Nephron progenitor cell (in vitro differentiated cells): ENCODE measurements around the gene MGRN1.

Source experiments
- DNase-seq: peaks from one replicate; pipeline ENCODE4 v3.0.0; 2021
- H3K27ac Mint-ChIP-seq: 2 replicates; pipeline ENCODE4 v1.8.0; 2021; ENCODE audit warnings: mild to moderate bottlenecking, moderate library complexity, mixed read lengths
- H3K27me3 Mint-ChIP-seq: 2 replicates; pipeline ENCODE4 v1.8.0; 2021; ENCODE audit warnings: mild to moderate bottlenecking, low read depth, mixed read lengths; ENCODE audit not compliant: poor library complexity
- H3K36me3 Mint-ChIP-seq: 2 replicates; pipeline ENCODE4 v1.8.0; 2021; ENCODE audit warnings: low read depth, mixed read lengths
- H3K4me1 Mint-ChIP-seq: 2 replicates; pipeline ENCODE4 v1.8.0; 2021; ENCODE audit warnings: mixed read lengths
- H3K4me3 Mint-ChIP-seq: 2 replicates; pipeline ENCODE4 v1.8.0; 2021; ENCODE audit warnings: mild to moderate bottlenecking, moderate library complexity, mixed read lengths
- H3K9me3 Mint-ChIP-seq: 2 replicates; pipeline ENCODE4 v1.8.0; 2021; ENCODE audit warnings: mild to moderate bottlenecking, moderate library complexity, mixed read lengths
- TF ChIP-seq, protein P1 (sequence below): fragments of 200-600 bp; sonication (generic); IDR thresholded peaks from 2 replicates; pipeline ENCODE4 v1.5.0; 2021; ENCODE audit warnings: antibody characterized with exemption

Gene MGRN1

DNA sequence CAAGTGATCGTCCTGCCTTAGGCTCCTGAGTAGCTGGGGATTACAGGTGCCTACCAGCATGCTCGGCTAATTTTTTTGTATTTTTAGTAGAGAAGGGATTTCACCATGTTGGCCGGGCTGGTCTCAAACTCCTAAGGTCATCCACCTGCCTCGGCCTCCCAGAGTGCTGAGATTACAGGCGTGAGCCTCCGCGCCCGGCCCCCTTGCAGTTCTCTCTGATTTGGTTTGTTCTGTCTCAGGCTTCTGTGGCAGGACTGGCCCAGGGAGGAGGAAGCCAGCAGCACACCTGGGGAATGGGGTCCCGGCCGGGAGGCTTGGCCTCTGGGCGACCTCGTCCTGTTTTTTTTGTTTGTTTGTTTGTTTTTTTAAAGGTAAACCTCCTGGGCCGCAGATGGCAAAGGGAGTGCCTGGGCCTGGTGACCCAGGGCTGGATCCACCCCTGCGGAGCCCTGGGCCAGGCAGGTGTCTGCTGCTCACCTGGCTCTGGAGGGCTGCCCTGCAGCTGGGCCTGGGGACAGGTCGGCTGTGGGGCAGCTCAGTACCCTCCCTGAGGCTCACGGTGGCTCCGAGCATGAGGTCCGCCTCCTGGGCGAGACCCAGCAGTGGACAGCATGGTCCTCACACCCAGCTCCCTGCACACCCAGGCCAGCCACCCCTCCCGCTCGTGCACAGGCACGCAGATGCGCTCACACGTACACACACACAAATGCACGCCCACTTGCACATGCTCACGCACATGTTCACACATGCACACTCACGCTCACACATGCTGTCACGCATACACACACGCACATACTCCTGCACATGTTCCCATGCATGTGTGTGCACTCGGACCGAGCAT, 65.5 kb downstream of the MGRN1 start:
- no peak for DNase-seq
- no peak overlapping the region for H3K4me3 Mint-ChIP-seq

DNA sequence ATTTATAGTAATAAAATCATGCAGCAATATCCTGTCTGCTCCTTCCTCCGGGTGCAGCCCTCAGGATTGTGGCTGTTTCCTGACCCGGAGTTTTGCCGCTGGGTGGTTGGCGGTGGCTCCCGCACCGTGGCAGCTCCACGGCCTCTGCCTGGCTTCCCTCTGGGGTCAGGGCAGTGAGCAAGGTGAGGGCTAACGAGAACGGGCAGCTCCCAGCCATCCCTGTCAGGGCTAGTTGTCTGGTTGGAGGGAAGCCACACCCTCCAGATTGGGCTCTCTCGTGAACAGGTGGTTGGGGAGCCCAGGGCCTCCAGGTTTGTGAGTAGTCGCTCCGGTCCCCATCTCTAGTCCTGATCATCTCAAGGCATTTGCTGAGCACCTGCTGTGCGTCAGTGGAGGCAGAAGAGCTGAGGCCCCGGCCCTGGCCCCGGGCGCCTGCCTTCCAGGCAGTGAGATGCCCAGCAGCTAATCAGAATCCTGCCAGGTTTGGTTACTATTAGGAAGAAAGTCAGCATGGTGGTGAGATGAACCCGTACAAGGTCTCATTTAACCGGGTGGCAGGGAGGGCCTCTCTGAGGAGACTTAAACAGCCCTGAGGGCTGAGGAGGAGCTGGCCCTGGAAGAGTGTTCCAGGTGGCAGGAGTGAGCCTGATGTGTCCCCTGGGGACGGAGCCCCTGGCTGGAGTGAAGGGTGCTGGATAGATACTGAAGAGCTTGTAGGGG, 66.5 kb downstream of the MGRN1 start:
- H3K27me3 Mint-ChIP-seq = no peaks in the 10 kb centered on the region
- no peaks in the 10 kb centered on the region for H3K9me3 Mint-ChIP-seq
- peaks cover 7% of the 10 kb centered on the region for H3K36me3 Mint-ChIP-seq
- H3K27ac Mint-ChIP-seq = peak overlapping the region; percentile 73
- H3K4me1 Mint-ChIP-seq = peaks cover 31% of the 10 kb centered on the region
- TF ChIP-seq, protein P1, sequence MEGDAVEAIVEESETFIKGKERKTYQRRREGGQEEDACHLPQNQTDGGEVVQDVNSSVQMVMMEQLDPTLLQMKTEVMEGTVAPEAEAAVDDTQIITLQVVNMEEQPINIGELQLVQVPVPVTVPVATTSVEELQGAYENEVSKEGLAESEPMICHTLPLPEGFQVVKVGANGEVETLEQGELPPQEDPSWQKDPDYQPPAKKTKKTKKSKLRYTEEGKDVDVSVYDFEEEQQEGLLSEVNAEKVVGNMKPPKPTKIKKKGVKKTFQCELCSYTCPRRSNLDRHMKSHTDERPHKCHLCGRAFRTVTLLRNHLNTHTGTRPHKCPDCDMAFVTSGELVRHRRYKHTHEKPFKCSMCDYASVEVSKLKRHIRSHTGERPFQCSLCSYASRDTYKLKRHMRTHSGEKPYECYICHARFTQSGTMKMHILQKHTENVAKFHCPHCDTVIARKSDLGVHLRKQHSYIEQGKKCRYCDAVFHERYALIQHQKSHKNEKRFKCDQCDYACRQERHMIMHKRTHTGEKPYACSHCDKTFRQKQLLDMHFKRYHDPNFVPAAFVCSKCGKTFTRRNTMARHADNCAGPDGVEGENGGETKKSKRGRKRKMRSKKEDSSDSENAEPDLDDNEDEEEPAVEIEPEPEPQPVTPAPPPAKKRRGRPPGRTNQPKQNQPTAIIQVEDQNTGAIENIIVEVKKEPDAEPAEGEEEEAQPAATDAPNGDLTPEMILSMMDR = no peak
- DNase-seq = no peak
- peak overlapping the region; percentile 28 for H3K4me3 Mint-ChIP-seq

More for the DNA sequence above, 65.5 kb downstream of the MGRN1 start:
- TF ChIP-seq, protein P1 = no peak
- Mint-ChIP-seq H3K36me3 (peaks cover 5% of the 10 kb centered on the region), H3K27ac (peak overlapping the region; percentile 72), H3K9me3 (no peaks in the 10 kb centered on the region), H3K4me1 (peaks cover 21% of the 10 kb centered on the region), H3K27me3 (no peaks in the 10 kb centered on the region)

DNA sequence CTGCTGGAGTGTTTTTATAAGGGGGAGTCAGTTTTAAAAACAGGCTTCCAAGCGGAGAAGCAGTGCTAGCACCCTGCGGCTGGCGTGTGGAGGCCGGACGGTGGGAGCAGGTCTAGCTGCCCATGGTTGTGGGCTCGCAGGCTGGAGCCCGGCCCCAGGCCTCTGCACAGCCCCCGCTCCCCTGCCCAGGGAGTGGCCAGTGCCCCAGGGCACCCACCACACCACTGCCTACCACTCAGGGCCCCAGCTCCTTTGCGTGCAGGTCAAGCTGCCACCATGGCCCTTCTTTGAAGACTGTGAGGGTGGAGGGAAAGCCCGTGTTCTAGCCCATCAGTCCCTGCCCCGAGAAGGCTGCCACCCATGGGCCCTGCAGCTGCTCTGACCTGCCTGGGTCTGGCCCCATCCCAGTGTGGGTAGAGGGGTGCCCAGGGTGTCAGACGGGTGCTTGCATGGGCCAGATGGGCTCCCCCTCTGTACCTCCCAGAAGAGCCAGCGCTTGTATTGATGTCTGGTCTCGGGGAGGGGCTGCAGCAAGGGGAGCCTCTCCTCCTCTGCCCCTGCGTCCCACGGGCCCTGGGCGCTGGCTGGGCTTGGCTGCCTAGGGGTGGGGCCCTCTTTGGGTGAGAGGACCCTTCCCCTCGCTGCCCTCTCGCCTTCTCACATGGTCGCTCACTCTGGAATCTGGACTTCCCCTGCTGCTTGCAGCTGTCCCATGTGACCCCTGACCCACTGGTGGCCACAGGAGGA, 67.2 kb downstream of the MGRN1 start:
- H3K27ac Mint-ChIP-seq = peak overlapping the region; percentile 73
- no peaks in the 10 kb centered on the region for H3K27me3 Mint-ChIP-seq
- TF ChIP-seq, protein P1 = no peak
- H3K36me3 Mint-ChIP-seq = peaks cover 7% of the 10 kb centered on the region
- peaks cover 38% of the 10 kb centered on the region for H3K4me1 Mint-ChIP-seq
- H3K4me3 Mint-ChIP-seq = peak overlapping the region; percentile 28
- no peak for DNase-seq
- H3K9me3 Mint-ChIP-seq = no peaks in the 10 kb centered on the region

DNA sequence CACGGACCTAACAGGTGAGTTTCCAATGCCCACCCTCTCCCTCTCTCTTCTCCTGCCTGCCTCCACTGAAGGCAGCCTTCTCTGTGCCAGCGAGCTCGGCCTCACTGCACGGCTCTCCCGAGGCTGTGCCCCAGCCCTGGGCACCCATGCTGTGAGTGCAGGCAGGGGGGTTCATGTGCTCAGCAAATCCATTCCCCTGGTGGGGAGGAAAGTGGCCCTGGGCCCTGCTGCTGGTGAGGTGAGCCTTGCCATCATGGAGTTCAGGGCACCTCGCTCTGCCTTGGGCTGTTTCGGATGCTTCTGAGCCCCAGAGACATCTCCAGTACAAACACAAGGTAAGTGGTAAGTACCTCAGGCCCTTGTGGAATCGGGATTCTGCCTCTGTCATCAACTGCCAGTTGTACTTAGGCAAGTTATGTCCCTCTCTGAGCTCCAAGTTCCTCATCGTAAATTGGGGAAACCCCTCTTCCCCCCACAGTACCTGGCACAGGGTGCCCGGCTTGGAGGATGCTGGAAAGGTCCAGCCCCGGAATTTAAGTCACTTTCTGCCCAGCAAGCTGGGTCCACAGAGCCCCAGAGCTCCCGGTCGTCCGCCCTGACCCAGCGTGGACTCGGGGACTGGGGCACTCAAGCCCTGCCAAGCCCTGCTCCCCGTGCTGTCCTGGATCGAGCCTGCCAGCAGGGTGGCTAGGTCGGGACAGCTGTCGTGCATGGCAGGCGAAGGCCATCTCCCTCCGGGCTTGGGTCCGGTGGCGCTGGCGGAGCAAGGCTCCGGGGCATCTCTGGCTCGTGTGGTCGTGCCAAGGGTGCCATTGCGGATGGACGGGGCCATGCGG, 68.1 kb downstream of the MGRN1 start:
- no peak for DNase-seq
- no peak overlapping the region for H3K27ac Mint-ChIP-seq

More for the DNA sequence above, 68.1 kb downstream of the MGRN1 start:
- TF ChIP-seq, protein P1 = no peak
- Mint-ChIP-seq H3K4me3 (peak overlapping the region; percentile 80), H3K27me3 (no peaks in the 10 kb centered on the region), H3K9me3 (no peaks in the 10 kb centered on the region), H3K4me1 (peaks cover 42% of the 10 kb centered on the region), H3K36me3 (peaks cover 4% of the 10 kb centered on the region)
